Psoas muscle (tissue), 8 donors: ENCODE data around the gene TSPAN2. TPM values are rescaled to one million over a fixed set of nuclear protein-coding genes. Genes with fewer than 3 reads are reported as not detected.

Source experiments
- ATAC-seq, 4 donors: fragments of 200-7000 bp; cut with Tn5 transposase; one replicate each; pipeline ENCODE4 v1.9.1; 2020; ENCODE audit warnings: moderate library complexity in 3 of 4, mild to moderate bottlenecking in 2 of 4
- DNase-seq, 2 donors: peaks; one replicate each; pipeline ENCODE4 v3.0.0-alpha.2; 2020
- H3K27ac ChIP-seq: fragments of 200-600 bp; one replicate; pipeline ENCODE4 v1.8.0; 2022
- H3K27me3 ChIP-seq, 3 donors: fragments of 200-600 bp in 1 of 3; one replicate each; pipeline versions ENCODE4 v1.6.1 to v1.8.0; 2013 to 2022; ENCODE audit warnings: low read length in 2 of 3, mild to moderate bottlenecking in 2 of 3, moderate library complexity in 1 of 3; ENCODE audit not compliant: insufficient read depth in 3 of 3
- H3K36me3 ChIP-seq, 2 donors: fragments of 200-600 bp in 1 of 2; one replicate each; pipeline versions ENCODE4 v1.6.1 to v1.8.0; 2013 to 2022; ENCODE audit warnings: low read depth in 1 of 2, mild to moderate bottlenecking in 1 of 2, moderate library complexity in 1 of 2; ENCODE audit not compliant: insufficient read depth in 1 of 2
- H3K4me1 ChIP-seq: fragments of 200-600 bp; one replicate; pipeline ENCODE4 v1.8.0; 2022
- H3K4me3 ChIP-seq: fragments of 200-600 bp; one replicate; pipeline ENCODE4 v1.8.0; 2022; ENCODE audit warnings: mild to moderate bottlenecking
- H3K9me3 ChIP-seq: fragments of 200-600 bp; one replicate; pipeline ENCODE4 v1.8.0; 2022
- CTCF ChIP-seq: fragments of 200-600 bp; IDR thresholded peaks from one replicate; pipeline ENCODE4 v1.8.0; 2022; ENCODE audit warnings: antibody characterized with exemption
- WGBS, 3 donors: extraction: QIAGEN DNeasy Blood & Tissue Kit; methylation state at CpG; one replicate each; pipeline versions ENCODE4 v1.1.6 to v1.1.7; 2013; 5-methylcytosine and 5-hydroxymethylcytosine counted together
- intact Hi-C, 2 donors: fragments of 100-400 bp; cut with DNase I; formaldehyde crosslinking; loops; one replicate each; pipeline versions ENCODE4 v1.11.0 to v1.14.2; 2022
- polyA plus RNA-seq, 3 donors: library from polyadenylated mRNA; stranded (reverse); fragments of 200-250 nt; gene quantifications; one replicate each; pipeline ENCODE4 v1.2.3, GENCODE V29; 2013
- total RNA-seq, 4 donors: library from RNA; stranded (reverse); fragmentation: NEBNext Ultra II Directional in 2 of 4; extraction: Animal tissue kit (Norgen Biotek cat#: 25700) in 2 of 4; gene quantifications; one replicate each; pipeline versions ENCODE4 v1.2.1 to v1.2.4, GENCODE V29; 2021 to 2023
- donor health status: healthy with polysubstance abuse.
- donor health status: DM: no; HTN: no; CAD: no; lungs with moderate emphysema.
- donor health status: Bipolar disorder and iron deficiency.
- donor health status: healthy.
- donor health status: DM: yes; HTN: yes; CAD: no.
- donor health status: DM: no; HTN: no; CAD: no.
- donor health status: DM: no; HTN: no; CAD: no.
- donor health status: DM: yes; HTN: yes; CAD: no.

TSPAN2 gene
- total and polyA plus RNA-seq, 7 donors, result 0.87 to 2.3 (median 1.4) TPM

- ATAC-seq (no peak), DNase-seq (no peak)
- intact Hi-C loops, result no loop called here
- no peak for TF ChIP-seq CTCF
- Histone ChIP-seq H3K9me3 (no peaks in the 10 kb centered on the region), H3K36me3 (no peaks in the 10 kb centered on the region), H3K27me3 (no peaks in the 10 kb centered on the region), H3K27ac (no peak overlapping the region), H3K4me1 (peaks cover 16% of the 10 kb centered on the region), H3K4me3 (no peak overlapping the region)
- 88 to 92% (median 91%) methylated on average over 6 of the region's 6 CpGs for WGBS, 3 donors
Observed at GRCh38 chr1:115071012-115071664, 18.2 kb downstream of the TSPAN2 start.

DNA sequence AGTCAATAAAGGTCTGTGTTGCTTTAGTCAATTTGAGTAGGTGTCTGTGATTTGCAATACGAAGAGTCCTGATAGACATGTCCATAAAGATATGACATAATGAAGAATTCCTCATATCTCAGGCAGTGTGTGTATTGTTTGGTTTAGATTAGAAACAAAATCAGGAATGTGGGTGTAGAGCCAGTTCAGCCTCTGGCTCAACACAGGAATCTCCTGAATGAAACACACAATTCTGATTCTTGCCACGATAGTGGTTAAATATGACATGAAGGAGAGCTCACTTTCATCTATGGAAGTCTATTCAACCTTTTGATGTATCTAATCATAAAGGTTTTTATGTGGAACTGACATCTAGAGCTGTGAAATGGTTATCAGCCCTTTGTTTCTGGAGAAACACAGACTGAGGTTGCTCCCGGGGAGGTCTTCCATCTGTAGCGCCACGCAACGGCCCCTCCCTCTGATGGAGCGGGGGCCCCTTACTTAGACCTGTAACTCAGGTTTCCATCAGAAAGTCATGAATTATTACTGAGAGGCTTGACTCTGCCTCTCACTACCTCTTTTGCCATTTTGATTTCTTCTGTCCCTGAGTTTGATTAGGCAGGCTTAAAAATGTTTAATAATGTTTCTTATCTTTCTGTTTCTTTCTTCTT is 19.5 kb downstream of the TSPAN2 start:
- no peak for ATAC-seq
- DNase-seq, result no peak
- Histone ChIP-seq H3K4me1 (peaks cover 16% of the 10 kb centered on the region), H3K27ac (no peak overlapping the region), H3K27me3 (no peaks in the 10 kb centered on the region), H3K4me3 (no peak overlapping the region), H3K9me3 (no peaks in the 10 kb centered on the region), H3K36me3 (no peaks in the 10 kb centered on the region)
- WGBS, 3 donors, result 80 to 83% (median 83%) methylated on average over 7 of the region's 7 CpGs
- intact Hi-C loops, result no loop called here
- no peak for TF ChIP-seq CTCF

GRCh38 chr1:115068826-115069585 is 20.3 kb downstream of the TSPAN2 start:
- DNase-seq, result no peak
- no peak overlapping the region for H3K27ac ChIP-seq
- intact Hi-C loops, result no loop called here

DNA sequence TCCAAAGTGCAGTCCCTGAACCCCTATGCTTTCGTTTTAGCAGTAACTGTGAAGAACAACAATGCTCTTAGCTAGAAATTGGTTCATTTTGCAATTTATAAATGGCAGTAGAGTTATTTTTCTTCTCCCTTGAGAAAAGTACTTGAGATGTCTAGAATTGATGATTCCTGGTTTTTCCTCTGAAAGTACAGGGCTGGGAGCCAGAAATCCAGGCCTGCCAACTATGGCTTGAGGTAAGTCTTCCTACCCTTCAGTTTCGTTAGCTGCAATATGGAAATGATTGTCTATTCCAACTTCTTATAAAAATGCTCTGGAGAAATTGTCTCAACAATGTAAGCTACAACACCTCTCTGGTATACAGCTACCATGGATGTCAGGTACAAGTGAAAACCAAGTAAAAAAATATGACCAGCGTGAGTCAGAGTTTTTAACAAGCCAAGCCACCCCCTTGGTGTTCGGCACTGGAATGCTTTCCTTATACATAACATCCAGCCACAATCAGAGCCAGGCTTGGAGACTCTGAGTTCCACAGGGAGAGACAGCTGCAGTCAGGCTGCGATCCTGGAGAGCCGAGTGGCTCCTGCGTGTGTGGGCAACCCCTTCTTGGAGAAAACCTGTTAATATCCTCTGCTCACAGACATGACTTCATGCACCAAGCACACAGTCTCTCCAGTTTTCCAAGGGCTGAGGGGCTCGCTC is 22.0 kb downstream of the TSPAN2 start:
- Histone ChIP-seq H3K9me3 (no peaks in the 10 kb centered on the region), H3K27ac (no peak overlapping the region), H3K27me3 (no peaks in the 10 kb centered on the region), H3K4me1 (peaks cover 8% of the 10 kb centered on the region), H3K36me3 (no peaks in the 10 kb centered on the region), H3K4me3 (no peak overlapping the region)
- ATAC-seq (no peak), DNase-seq (no peak)
- intact Hi-C loops, result no loop called here
- 56 to 67% (median 56%) methylated on average over 8 of the region's 8 CpGs for WGBS, 3 donors
- no peak for TF ChIP-seq CTCF

More at GRCh38 chr1:115068826-115069585, 20.3 kb downstream of the TSPAN2 start:
- no peak for TF ChIP-seq CTCF
- H3K4me3 ChIP-seq, result no peak overlapping the region
- H3K9me3 ChIP-seq, result no peaks in the 10 kb centered on the region
- H3K4me1 ChIP-seq, result peaks cover 16% of the 10 kb centered on the region
- WGBS, 3 donors, result 56 to 59% (median 57%) methylated on average over 12 of the region's 12 CpGs
- ATAC-seq, result peak in 3 of 4 donors; percentile 72 to 83 (median 73)
- H3K36me3 ChIP-seq, result no peaks in the 10 kb centered on the region
- H3K27me3 ChIP-seq, result no peaks in the 10 kb centered on the region
